ENCODE results near the gene TCF23.

DNA sequence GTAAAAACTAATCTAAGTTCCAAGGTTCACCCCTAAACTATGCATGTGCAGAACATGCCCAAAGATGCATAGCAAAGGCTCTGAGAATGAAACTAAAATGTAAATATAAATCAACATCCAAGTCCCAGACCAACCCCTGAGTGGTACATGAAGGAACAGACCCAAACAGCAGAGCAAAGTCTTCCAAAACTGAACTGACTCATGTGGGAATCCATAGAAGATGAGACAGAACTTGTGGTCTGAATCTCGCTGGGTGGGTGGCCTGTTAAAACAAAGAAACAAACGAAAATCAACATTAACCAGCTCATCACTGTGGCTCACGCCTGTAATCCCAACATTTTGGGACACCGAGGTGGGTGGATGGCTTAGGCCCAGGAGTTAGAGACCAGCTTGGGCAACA lies 33.5 kb downstream of the TCF23 start:
- TF ChIP-seq CTCF (IDR thresholded peaks at IDR 0.05) (no peak), POLR2A (IDR thresholded peaks at IDR 0.05) (no peak)

Measured in lower leg skin (tissue), 3 donors.